Fibroblast of the conjunctiva (primary cell): Measurements from ENCODE around the gene KCNIP4.

Source experiments
- DNase-seq: peaks from one replicate; pipeline ENCODE4 v3.0.0-alpha.2; 2010; ENCODE audit warnings: low read depth

The KCNIP4 gene

GRCh38 chr4:21454831-21455230, 493.7 kb downstream of the KCNIP4 start:
- DNase-seq = no peak

- no peak for DNase-seq
Observed at GRCh38 chr4:21454201-21454600, 494.4 kb downstream of the KCNIP4 start.

- no peak for DNase-seq
Observed at GRCh38 chr4:21452931-21453330, 495.6 kb downstream of the KCNIP4 start.

- peak; percentile 53 for DNase-seq
Observed at GRCh38 chr4:21451032-21451431, 497.5 kb downstream of the KCNIP4 start.

GRCh38 chr4:21450331-21450730, 498.2 kb downstream of the KCNIP4 start:
- DNase-seq = no peak

GRCh38 chr4:21447301-21448054, 501.1 kb downstream of the KCNIP4 start:
- no peak for DNase-seq

- DNase-seq = no peak
Observed at GRCh38 chr4:21420166-21420565, 528.4 kb downstream of the KCNIP4 start.

GRCh38 chr4:21415728-21416127, 532.8 kb downstream of the KCNIP4 start:
- no peak for DNase-seq

GRCh38 chr4:21413807-21414370, 534.7 kb downstream of the KCNIP4 start:
- no peak for DNase-seq

GRCh38 chr4:21411086-21411485, 537.5 kb downstream of the KCNIP4 start:
- DNase-seq = no peak

- DNase-seq = no peak
Observed at GRCh38 chr4:21410372-21410771, 538.2 kb downstream of the KCNIP4 start.

- no peak for DNase-seq
Observed at GRCh38 chr4:21387683-21388082, 560.9 kb downstream of the KCNIP4 start.

GRCh38 chr4:21386166-21386780, 562.3 kb downstream of the KCNIP4 start:
- DNase-seq = no peak

- DNase-seq = no peak
Observed at GRCh38 chr4:21385706-21386105, 562.9 kb downstream of the KCNIP4 start.

GRCh38 chr4:21384609-21385008, 564.0 kb downstream of the KCNIP4 start:
- no peak for DNase-seq

GRCh38 chr4:21380861-21381260, 567.7 kb downstream of the KCNIP4 start:
- no peak for DNase-seq

- no peak for DNase-seq
Observed at GRCh38 chr4:21377046-21377445, 571.5 kb downstream of the KCNIP4 start.

- no peak for DNase-seq
Observed at GRCh38 chr4:21376176-21376575, 572.4 kb downstream of the KCNIP4 start.

- no peak for DNase-seq
Observed at GRCh38 chr4:21374641-21375368, 573.8 kb downstream of the KCNIP4 start.

GRCh38 chr4:21367567-21367966, 581.0 kb downstream of the KCNIP4 start:
- no peak for DNase-seq

GRCh38 chr4:21366840-21367239, 581.7 kb downstream of the KCNIP4 start:
- no peak for DNase-seq

GRCh38 chr4:21366312-21366711, 582.3 kb downstream of the KCNIP4 start:
- DNase-seq = no peak

GRCh38 chr4:21363701-21364100, 584.9 kb downstream of the KCNIP4 start:
- no peak for DNase-seq
